ENCODE data around the gene CDH18.

The CDH18 gene

DNA sequence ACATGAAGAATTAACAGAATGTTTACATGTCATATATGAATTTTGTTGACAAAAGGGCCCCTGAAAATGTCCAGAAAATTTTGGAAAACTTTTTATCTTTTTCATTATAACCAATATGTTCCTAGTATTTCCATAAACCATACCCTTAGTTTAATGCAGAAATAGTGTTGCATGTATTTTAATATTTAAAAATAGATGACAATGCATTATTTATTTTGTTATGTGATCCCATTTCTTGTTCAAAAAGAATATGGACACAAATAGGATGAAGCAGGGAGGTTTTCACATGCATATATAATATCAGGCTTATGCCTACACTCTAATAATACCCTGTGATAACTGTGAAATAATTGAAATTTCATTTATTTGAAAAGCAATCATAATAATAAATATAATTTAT, 500.5 kb downstream of the CDH18 start:
- Histone ChIP-seq H3K27ac (no peak overlapping the region), H3K4me3 (no peak overlapping the region)
- TF ChIP-seq CTCF (IDR thresholded peaks at IDR 0.05): no peak
- no peak for DNase-seq (ENCODE audit: low spot score)

DNA sequence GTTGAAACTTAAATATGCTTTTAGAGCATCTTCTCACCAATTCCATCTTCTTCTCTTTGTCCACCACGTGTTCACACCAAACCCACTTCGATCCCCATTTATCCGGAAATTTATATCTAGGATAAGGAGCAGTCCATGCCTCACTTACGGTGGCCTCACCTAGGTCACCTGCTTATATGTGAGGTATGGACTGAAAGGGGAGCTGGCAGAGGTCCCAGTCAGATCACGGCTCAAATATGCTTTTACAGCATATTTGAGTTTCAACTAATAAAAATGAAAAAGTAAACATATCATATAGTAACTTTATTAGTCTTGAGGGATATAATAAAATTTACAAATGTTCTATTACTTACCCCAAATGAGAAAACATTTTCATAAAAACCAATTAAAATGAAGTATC, 508.4 kb downstream of the CDH18 start:
- no peak for DNase-seq (ENCODE audit: low spot score)
- no peak overlapping the region for H3K27ac ChIP-seq
- no peak overlapping the region for H3K4me3 ChIP-seq
- TF ChIP-seq CTCF (IDR thresholded peaks at IDR 0.05): no peak

DNA sequence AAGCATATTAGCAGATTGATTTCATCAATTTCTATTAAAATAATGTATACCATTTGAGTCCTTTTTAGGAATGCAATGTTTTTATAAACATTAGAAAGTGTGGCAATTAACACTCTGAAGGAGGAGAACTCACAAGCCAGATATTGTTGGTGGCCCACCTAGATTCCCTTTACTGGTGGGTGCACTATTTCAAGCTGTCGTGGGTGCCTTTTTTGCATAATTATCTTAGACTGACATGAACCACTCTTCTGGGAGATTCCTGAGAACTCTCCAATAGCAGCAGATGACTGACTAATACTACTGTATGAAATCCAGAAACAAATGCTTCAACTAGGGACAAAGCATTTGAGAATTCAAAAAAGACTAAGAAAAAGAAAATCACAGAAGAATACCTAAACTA, 526.0 kb downstream of the CDH18 start:
- no peak for DNase-seq (ENCODE audit: low spot score)
- Histone ChIP-seq H3K4me3 (no peak overlapping the region), H3K27ac (no peak overlapping the region)
- no peak for TF ChIP-seq CTCF (IDR thresholded peaks at IDR 0.05)

GRCh38 chr5:19424506-19424905, 563.5 kb downstream of the CDH18 start:
- no peak for TF ChIP-seq CTCF (IDR thresholded peaks at IDR 0.05)
- Histone ChIP-seq H3K4me3 (no peak overlapping the region), H3K27ac (no peak overlapping the region)
- DNase-seq (ENCODE audit: low spot score): no peak

Data from coronary artery (tissue), 2 donors.